ENCODE results near the gene SLC66A2.
A peak's percentile ranks its signal among the peaks of the same experiment; 100 is the strongest.

Gene SLC66A2

DNA sequence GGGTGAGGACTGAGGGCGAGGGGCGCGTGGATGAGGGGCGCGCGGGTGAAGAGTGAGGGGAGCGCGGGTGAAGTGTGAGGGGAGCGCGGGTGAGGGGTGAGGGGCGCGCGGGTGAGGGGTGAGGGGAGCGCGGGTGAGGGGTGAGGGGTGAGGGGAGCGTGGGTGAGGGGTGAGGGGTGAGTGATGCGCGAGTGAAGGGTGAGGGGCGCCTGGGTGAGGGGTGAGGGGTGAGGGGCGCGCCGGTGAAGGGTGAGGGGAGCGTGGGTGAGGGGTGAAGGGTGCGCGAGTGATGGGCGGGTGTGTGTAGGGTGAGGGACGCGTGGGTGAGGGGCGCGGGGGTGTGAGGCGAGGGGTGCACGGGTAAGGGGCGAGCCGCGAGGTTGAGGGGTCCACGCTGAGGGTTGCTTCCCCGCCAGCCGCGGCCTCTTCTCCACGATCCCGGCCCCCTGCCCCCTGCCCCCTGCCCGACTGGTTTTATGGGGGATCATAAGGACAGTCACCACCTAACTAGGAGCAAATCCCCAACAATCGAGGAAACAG lies 1.1 kb upstream of the SLC66A2 start:
- DNase-seq = no peak

- no peak for DNase-seq
Observed at GRCh38 chr18:79950515-79951341, 725 bp downstream of the SLC66A2 start.

- no peak for DNase-seq
Observed at GRCh38 chr18:79949697-79950487, 1.6 kb downstream of the SLC66A2 start.

DNA sequence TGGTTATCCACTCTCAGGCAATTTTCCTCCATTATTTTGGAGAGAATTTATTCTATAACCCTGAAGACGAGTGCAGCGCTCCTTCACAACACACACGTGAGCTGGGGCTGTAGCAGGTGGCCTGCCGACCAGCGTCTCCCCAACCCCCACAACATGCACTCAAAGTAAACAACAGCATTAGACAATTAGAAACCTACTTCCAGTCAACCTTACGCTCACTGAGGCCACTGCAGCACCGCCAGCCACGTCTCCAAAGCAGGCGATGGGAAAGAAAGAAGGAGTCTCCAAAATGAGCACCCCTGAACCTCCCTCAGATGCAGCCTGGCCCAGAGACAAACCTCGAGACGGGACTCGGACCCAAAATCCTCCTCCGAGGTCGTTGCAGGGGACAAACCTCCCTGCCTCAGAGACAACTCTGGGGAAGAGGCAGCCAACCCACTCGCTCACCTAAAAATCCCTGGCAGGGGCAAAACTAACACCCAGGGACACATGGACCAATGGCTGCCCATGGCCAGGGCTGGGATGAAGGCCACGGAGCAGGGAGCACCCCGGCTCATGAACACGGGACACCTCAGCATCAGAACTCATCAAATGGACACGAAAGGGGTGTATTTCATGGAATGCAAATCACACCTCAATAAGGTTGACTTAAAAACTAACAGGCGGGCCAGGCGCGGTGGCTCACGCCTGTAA lies 2.6 kb downstream of the SLC66A2 start:
- DNase-seq = no peak

DNA sequence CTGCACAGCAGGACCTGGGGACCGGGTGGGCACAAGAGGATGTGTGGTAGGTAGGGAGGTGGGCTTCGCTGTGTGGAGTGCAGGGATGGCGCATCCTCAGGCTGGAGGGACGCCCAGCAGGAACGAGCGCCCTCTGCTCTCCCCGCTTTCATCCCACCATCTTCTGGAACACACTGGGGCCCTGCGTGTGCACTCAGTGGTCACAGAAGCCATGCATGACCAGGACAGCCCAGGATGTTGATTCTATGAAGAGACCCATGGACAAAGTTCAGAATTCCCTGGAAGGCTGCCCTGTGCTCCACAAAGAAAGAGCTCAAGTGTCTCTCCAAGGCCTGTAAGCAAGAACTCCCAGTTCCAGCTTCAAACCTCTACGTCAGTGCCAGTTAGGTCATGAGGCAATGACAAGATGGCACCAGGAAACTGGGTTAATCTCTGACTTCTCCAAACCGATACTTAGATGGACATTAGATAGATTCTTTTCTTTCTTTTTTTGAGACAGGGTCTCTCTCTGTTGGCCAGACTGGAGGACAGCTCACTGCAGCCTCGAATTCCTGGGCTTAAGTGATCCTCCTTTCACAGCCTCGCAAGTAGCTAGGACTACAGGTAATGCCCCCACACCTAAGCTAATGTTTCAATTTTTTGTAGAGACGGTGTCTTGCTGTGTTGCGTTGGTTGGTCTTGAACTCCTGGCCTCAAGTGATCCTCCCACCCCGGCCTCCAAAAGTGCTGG lies 3.4 kb downstream of the SLC66A2 start:
- DNase-seq = no peak

DNA sequence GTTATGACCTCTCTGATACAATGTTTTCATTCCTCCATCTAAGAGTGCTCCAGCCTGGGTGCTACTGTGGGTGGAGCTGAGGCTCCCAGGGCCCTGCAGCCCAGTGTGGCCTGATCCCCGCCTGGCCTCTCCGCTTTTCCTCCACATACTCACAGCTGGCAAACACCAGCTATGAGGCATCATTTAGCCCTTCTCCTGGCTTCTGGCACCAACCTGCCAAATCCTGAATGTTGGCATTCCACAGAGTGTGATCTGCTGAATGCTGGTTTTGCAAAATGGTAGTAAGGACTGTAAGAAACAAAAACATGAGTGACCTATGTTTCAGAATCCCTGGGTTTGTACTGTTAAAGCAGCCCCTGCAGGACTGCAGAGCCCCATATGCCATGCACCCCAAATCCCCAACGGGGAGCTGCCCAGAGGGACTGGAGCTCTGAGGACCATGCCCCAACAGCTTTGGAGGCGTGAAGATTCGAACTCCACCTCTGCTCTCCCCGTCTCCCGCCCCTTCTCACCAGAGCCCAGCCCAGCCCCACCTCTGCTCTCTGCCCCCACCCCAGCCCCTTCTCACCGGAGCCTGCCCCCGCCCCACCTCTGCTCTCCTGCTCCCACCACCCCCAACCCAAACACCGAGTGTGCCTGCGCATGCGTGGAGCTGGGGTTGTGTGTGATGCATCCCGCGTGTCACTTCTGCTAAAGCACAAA lies 4.2 kb downstream of the SLC66A2 start:
- no peak for DNase-seq

- DNase-seq = no peak
Observed at GRCh38 chr18:79945118-79946042, 6.1 kb downstream of the SLC66A2 start.

GRCh38 chr18:79944746-79945117 lies 6.7 kb downstream of the SLC66A2 start:
- DNase-seq = no peak

GRCh38 chr18:79944126-79944731 lies 7.2 kb downstream of the SLC66A2 start:
- no peak for DNase-seq

GRCh38 chr18:79943608-79944125 lies 7.8 kb downstream of the SLC66A2 start:
- no peak for DNase-seq

GRCh38 chr18:79942786-79943607 lies 8.5 kb downstream of the SLC66A2 start:
- no peak for DNase-seq

DNA sequence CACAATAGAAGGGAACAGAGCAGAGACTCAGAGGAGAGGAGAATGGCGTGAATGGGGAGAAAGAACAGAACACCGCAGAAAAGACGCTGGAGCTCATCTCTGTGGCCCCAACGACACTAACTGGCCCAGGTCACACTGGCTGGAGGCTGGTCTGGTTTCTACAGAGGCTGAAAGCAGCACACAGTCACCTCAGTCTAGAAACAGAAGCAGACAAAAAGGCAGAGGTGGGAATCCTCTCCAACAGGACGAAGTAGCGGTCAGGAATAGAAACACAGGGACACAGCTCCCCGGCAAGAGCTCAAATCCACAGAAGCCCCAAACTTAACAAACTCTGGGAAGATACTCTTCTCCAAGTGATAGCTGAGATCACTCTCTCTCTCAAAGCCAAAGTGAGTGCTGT lies 9.2 kb downstream of the SLC66A2 start:
- no peak for DNase-seq

DNA sequence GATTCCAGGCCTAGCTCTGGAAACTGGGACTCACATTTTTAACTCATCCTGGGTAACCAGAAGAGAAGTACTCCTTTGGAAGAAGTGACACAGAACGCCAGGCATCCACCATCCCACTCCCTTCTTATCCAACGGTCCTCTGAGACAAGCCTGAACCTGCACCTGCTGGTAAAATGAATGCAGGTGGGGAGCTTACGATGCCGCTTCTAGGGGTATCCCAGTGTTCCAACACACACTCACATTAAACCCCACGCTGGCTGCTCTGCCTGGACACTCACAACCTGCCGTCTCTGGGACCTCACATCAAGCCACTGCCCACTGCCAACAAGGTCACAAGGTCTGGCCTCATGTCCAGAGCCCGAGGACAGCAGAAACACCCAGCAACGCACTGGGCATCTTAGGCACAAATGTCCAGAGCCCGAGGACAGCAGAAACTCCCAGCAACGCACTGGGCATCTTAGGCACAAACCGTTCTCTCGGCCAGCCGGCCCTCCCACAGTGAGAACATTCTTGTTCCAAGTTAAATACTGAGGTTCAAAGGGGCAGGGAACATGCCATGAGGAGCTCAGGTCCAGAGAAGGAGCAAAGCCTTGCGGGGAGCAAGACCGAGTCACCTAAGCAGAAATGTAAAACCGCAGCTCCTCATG lies 9.9 kb downstream of the SLC66A2 start:
- peak in 18 of 51 donors; percentile 26 to 83 (median 45) for DNase-seq

GRCh38 chr18:79940814-79941472 lies 10.5 kb downstream of the SLC66A2 start:
- no peak for DNase-seq

GRCh38 chr18:79940126-79940813 lies 11.2 kb downstream of the SLC66A2 start:
- DNase-seq = no peak

GRCh38 chr18:79939096-79939495 lies 12.4 kb downstream of the SLC66A2 start:
- DNase-seq = no peak

Measured in hypothalamus (tissue), 51 donors.